Measurements from ENCODE around the gene BCAN.
"Not testable (repeated sequence)": the region's sequence is repeated elsewhere in the genome, so short reads cannot be mapped to it uniquely, and the experiment has no call there.

Gene BCAN

DNA sequence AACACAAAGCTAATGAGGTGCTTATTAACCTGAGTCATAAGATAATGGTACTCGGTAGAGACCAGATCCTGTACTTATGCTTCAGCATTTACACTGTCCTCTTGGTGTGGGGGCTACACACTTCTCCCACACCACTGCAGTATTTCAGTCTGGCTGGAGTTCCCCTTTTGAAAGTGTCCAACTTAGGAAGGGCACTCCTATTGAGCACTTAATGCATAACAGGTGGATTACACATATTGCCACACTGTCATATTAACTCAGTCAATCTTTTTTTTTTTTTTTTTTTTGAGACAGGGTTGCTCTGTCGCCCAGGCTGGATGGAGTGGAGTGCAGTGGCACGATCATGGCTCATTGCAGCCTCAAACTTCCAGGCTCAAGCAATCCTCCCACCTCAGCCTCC lies 42.1 kb upstream of the BCAN start:
- Histone ChIP-seq H3K36me3 (ENCODE audit: control insufficient read depth in 2 of 2, insufficient read depth in 2 of 2, low read length in 2 of 2) (peaks cover 21 to 36% of the 10 kb centered on the region in 2 donors), H3K27ac (ENCODE audit: low read depth in 2 of 2, low read length in 2 of 2) (no peak overlapping the region), H3K4me1 (ENCODE audit: control insufficient read depth in 2 of 2, insufficient read depth in 2 of 2, low read length in 2 of 2) (peaks cover 8% of the 10 kb centered on the region in 2 donors)

DNA sequence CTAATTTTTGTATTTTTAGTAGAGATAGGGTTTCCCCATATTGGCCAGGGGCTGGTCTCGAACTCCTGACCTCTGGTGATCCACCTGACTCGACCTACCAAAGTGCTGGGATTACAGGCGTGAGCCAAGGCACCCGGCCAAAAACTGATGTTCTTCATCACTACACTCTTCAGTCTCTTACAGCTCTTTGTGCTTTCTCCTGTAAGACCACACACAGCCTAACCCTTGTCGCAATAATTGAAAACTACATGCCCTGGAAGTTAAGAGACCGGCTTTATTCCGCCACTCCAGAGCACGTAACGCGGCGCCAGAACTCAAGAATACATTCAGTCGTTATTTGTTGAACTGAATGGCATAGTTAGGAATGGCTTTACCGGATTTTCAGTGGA lies 41.2 kb upstream of the BCAN start:
- Histone ChIP-seq H3K4me1 (ENCODE audit: control insufficient read depth in 2 of 2, insufficient read depth in 2 of 2, low read length in 2 of 2) (peaks cover 8% of the 10 kb centered on the region in 2 donors), H3K9me3 (ENCODE audit: control insufficient read depth in 2 of 2, low read length in 2 of 2) (no peaks in the 10 kb centered on the region), H3K27ac (ENCODE audit: low read depth in 2 of 2, low read length in 2 of 2) (peak overlapping the region in 1 of 2 donors; percentile 74), H3K27me3 (ENCODE audit: control insufficient read depth in 2 of 2, insufficient read depth in 2 of 2, low read length in 2 of 2) (no peaks in the 10 kb centered on the region), H3K4me3 (ENCODE audit: low read length in 2 of 2) (peak overlapping the region; percentile 78 to 99), H3K36me3 (ENCODE audit: control insufficient read depth in 2 of 2, insufficient read depth in 2 of 2, low read length in 2 of 2) (peaks cover 20 to 27% of the 10 kb centered on the region in 2 donors), H3K9ac (ENCODE audit: low read depth in 1 of 2, low read length in 2 of 2) (peak overlapping the region; percentile 72 to 81)

More for the DNA sequence above, 42.1 kb upstream of the BCAN start:
- no peak overlapping the region for H3K4me3 ChIP-seq (ENCODE audit: low read length in 2 of 2)
- no peak overlapping the region for H3K9ac ChIP-seq (ENCODE audit: low read depth in 1 of 2, low read length in 2 of 2)
- H3K27me3 ChIP-seq (ENCODE audit: control insufficient read depth in 2 of 2, insufficient read depth in 2 of 2, low read length in 2 of 2) = no peaks in the 10 kb centered on the region
- no peaks in the 10 kb centered on the region for H3K9me3 ChIP-seq (ENCODE audit: control insufficient read depth in 2 of 2, low read length in 2 of 2)

DNA sequence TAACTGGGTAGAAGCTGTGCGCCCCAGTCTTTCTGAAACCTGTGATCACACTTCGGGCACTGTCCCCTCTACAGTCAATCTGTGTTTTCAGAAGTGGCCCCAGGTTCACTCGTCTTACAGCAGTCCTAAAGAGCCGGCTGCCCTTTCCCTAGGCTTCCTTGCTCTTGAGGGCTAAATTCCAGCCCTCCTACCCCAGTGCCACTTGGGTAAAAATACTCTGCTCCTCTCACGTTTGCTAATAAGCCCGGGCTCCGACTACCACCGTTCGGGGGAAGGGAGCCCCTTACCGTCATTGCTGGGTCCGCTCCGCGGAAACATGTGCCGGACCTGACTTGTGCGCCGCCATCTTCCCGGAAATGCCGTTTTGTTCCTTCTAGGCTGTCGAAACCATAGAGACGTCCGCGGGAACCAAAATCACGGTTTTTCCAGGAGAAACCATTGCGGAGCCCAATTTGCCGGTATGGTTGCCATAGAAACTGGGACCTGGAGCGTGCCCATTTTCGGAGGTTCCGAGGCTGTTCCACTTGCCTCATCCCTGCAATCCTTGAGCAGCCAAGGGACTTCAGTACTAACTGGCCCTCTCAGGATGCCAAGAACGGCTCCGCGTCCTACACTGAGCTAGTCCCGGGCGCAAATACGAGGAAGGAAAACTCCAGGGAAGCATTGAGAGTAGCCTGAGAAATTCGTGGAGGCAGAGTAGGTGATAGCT lies 40.6 kb upstream of the BCAN start, which contains the start of gene GPATCH4:
Gene GPATCH4 (minus strand): TSS at position 358 of the 709 bp plus-strand sequence.
- Histone ChIP-seq H3K9me3 (ENCODE audit: control insufficient read depth in 2 of 2, low read length in 2 of 2) (no peaks in the 10 kb centered on the region), H3K4me3 (ENCODE audit: low read length in 2 of 2) (peak within 1 kb of the TSS; percentile 78 to 99), H3K9ac (ENCODE audit: low read depth in 1 of 2, low read length in 2 of 2) (peak within 1 kb of the TSS; percentile 72 to 81), H3K27ac (ENCODE audit: low read depth in 2 of 2, low read length in 2 of 2) (peak within 1 kb of the TSS; percentile 49 to 74), H3K4me1 (ENCODE audit: control insufficient read depth in 2 of 2, insufficient read depth in 2 of 2, low read length in 2 of 2) (peaks cover 8% of the 10 kb centered on the region in 2 donors), H3K27me3 (ENCODE audit: control insufficient read depth in 2 of 2, insufficient read depth in 2 of 2, low read length in 2 of 2) (no peaks in the 10 kb centered on the region), H3K36me3 (ENCODE audit: control insufficient read depth in 2 of 2, insufficient read depth in 2 of 2, low read length in 2 of 2) (peaks cover 15 to 21% of the 10 kb centered on the region in 2 donors)

DNA sequence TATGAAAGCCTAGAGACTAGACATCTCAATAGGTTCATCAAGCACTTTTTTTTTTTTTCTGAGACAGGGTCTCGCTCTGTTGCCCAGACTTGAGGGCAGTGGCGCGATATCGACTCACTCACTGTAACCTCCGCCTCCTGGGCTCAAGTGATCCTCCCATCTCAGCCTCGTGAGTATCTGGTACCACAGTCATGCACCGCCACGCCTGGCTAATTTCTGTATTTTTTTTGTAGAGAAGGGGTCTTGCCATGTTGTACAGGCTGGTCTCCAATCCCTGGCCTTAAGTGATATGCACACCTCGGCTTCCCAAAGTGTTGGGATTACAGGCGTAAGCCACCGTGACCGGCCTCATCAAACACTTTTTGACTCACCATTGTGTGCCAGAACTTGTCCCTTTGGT lies 40.0 kb upstream of the BCAN start:
- H3K4me3 ChIP-seq (ENCODE audit: low read length in 2 of 2) = peak overlapping the region; percentile 78 to 99
- no peaks in the 10 kb centered on the region for H3K9me3 ChIP-seq (ENCODE audit: control insufficient read depth in 2 of 2, low read length in 2 of 2)
- peaks cover 8% of the 10 kb centered on the region in 2 donors for H3K4me1 ChIP-seq (ENCODE audit: control insufficient read depth in 2 of 2, insufficient read depth in 2 of 2, low read length in 2 of 2)
- peaks cover 15% of the 10 kb centered on the region in 2 donors for H3K36me3 ChIP-seq (ENCODE audit: control insufficient read depth in 2 of 2, insufficient read depth in 2 of 2, low read length in 2 of 2)
- no peaks in the 10 kb centered on the region for H3K27me3 ChIP-seq (ENCODE audit: control insufficient read depth in 2 of 2, insufficient read depth in 2 of 2, low read length in 2 of 2)
- peak overlapping the region; percentile 72 to 81 for H3K9ac ChIP-seq (ENCODE audit: low read depth in 1 of 2, low read length in 2 of 2)
- peak overlapping the region; percentile 49 to 74 for H3K27ac ChIP-seq (ENCODE audit: low read depth in 2 of 2, low read length in 2 of 2)

DNA sequence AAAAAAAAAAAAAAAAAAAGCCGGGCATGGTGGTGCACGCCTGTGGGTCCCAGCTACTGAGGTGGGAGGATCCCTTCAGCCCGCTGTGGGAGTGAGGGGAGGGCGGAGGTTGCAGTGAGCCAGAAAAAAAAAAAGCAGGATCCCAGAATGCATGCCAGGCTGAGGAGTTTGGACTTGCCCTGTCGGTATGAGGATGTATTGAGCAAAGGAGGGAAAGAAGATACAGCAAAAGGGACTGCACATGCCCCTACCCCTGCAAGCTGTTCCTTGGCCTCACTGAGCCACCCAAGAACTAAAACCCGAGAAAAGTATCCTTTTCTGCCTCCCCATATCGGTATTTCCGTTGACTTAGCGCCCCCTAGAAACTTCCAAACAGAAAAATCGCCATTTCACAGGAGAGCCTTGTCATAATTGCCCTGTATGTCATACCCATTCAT lies 39.3 kb upstream of the BCAN start:
- Histone ChIP-seq H3K4me3 (ENCODE audit: low read length in 2 of 2) (peak overlapping the region in 1 of 2 donors; percentile 22), H3K27me3 (ENCODE audit: control insufficient read depth in 2 of 2, insufficient read depth in 2 of 2, low read length in 2 of 2) (no peaks in the 10 kb centered on the region), H3K36me3 (ENCODE audit: control insufficient read depth in 2 of 2, insufficient read depth in 2 of 2, low read length in 2 of 2) (peaks cover 9% of the 10 kb centered on the region in 2 donors), H3K9ac (ENCODE audit: low read depth in 1 of 2, low read length in 2 of 2) (no peak overlapping the region), H3K27ac (ENCODE audit: low read depth in 2 of 2, low read length in 2 of 2) (no peak overlapping the region), H3K4me1 (ENCODE audit: control insufficient read depth in 2 of 2, insufficient read depth in 2 of 2, low read length in 2 of 2) (peaks cover 8% of the 10 kb centered on the region in 2 donors), H3K9me3 (ENCODE audit: control insufficient read depth in 2 of 2, low read length in 2 of 2) (no peaks in the 10 kb centered on the region)

DNA sequence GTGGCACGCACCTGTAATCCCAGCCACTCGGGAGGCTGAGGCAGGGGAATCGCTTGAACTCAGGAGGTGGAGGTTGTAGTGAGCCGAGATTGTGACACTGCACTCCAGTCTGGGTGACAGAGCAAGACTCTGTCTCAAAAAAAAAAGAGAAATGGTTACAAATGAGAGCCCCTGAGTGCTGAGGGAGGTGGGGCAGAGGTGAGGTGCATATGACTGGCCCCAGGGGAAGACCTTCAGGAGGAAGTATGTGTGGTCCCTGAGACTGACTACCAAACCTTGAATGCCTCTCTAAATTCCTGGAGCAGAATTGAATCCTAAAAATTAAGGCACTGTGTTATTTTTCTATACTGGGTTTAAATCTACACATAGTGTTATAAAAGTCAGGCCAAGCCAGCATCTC lies 34.6 kb upstream of the BCAN start:
- not testable (repeated sequence) for H3K27ac ChIP-seq (ENCODE audit: low read depth in 2 of 2, low read length in 2 of 2); H3K9ac ChIP-seq (ENCODE audit: low read depth in 1 of 2, low read length in 2 of 2); H3K4me1 ChIP-seq (ENCODE audit: control insufficient read depth in 2 of 2, insufficient read depth in 2 of 2, low read length in 2 of 2); H3K9me3 ChIP-seq (ENCODE audit: control insufficient read depth in 2 of 2, low read length in 2 of 2); H3K36me3 ChIP-seq (ENCODE audit: control insufficient read depth in 2 of 2, insufficient read depth in 2 of 2, low read length in 2 of 2); H3K4me3 ChIP-seq (ENCODE audit: low read length in 2 of 2); H3K27me3 ChIP-seq (ENCODE audit: control insufficient read depth in 2 of 2, insufficient read depth in 2 of 2, low read length in 2 of 2)

DNA sequence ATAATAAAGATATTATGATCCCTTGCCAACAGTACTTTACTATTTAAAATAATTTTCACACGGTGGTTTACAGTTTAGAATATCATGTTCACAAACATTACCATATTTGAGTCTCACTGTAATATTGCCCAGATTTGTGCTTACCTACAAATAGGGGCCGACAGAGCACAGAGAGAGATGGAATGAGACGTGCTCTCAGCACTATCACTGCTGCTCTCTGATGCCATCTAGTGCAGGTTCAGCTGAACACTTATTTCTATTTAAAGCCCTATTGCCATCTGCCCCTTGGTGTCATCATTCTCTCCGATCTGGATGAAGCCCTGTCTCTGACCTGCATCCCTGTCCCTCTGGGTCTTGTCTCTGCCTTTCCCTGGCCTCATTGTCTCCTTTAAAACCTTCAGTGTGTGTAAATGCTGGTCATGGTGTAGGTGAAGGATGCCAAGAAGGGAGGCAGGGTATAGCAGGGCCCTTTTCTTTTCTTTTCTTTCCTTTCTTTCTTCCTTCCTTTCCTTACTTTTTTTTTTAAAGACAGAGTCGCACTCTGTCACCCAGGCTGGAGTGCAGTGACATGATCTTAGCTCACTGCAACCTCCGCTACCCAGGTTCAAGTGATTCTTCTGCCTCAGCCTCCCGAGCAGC lies 33.8 kb upstream of the BCAN start:
- no peak overlapping the region for H3K9ac ChIP-seq (ENCODE audit: low read depth in 1 of 2, low read length in 2 of 2)
- H3K27ac ChIP-seq (ENCODE audit: low read depth in 2 of 2, low read length in 2 of 2) = no peak overlapping the region
- no peaks in the 10 kb centered on the region for H3K4me1 ChIP-seq (ENCODE audit: control insufficient read depth in 2 of 2, insufficient read depth in 2 of 2, low read length in 2 of 2)
- no peaks in the 10 kb centered on the region for H3K9me3 ChIP-seq (ENCODE audit: control insufficient read depth in 2 of 2, low read length in 2 of 2)
- no peaks in the 10 kb centered on the region for H3K36me3 ChIP-seq (ENCODE audit: control insufficient read depth in 2 of 2, insufficient read depth in 2 of 2, low read length in 2 of 2)
- H3K27me3 ChIP-seq (ENCODE audit: control insufficient read depth in 2 of 2, insufficient read depth in 2 of 2, low read length in 2 of 2) = no peaks in the 10 kb centered on the region
- H3K4me3 ChIP-seq (ENCODE audit: low read length in 2 of 2) = no peak overlapping the region

DNA sequence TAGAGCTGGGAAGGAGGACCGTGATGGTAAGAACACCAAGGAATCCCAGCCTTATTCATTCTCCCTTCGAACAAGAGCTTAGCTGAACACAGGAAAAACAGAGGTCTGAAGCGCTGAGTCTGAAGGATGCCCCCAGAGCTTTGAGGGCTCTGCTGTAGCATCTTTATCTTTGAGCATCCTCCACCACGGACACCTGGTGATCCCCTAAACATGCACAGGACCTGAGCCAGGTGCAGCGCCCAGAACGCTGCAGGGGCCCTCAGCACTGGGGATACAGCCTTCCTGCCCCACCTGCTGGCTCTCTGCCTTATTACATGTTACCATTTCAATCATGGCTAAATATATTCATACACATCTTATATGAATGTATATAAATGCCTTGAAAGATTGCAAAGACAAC lies 32.9 kb upstream of the BCAN start:
- Histone ChIP-seq H3K27me3 (ENCODE audit: control insufficient read depth in 2 of 2, insufficient read depth in 2 of 2, low read length in 2 of 2) (no peaks in the 10 kb centered on the region), H3K9me3 (ENCODE audit: control insufficient read depth in 2 of 2, low read length in 2 of 2) (no peaks in the 10 kb centered on the region), H3K36me3 (ENCODE audit: control insufficient read depth in 2 of 2, insufficient read depth in 2 of 2, low read length in 2 of 2) (no peaks in the 10 kb centered on the region), H3K4me1 (ENCODE audit: control insufficient read depth in 2 of 2, insufficient read depth in 2 of 2, low read length in 2 of 2) (no peaks in the 10 kb centered on the region), H3K4me3 (ENCODE audit: low read length in 2 of 2) (no peak overlapping the region), H3K9ac (ENCODE audit: low read depth in 1 of 2, low read length in 2 of 2) (no peak overlapping the region), H3K27ac (ENCODE audit: low read depth in 2 of 2, low read length in 2 of 2) (no peak overlapping the region)

DNA sequence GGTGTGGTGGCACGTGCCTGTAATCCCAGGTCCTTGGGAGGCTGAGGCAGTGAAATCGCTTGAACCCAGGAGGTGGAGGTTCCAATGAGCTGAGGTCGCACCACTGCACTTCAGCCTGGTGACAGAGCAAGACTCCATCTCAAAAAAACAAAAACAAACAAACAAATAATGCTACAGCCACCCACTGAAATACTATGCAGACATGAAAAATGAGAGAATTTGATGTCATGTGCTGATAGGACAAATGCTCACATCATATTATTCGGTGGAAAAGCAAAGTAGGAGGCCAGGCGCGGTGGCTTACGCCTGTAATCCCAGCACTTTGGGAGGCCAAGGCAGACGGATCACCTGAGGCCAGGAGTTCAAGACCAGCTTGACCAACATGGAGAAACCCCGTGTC lies 31.8 kb upstream of the BCAN start:
- not testable (repeated sequence) for H3K9me3 ChIP-seq (ENCODE audit: control insufficient read depth in 2 of 2, low read length in 2 of 2); H3K27me3 ChIP-seq (ENCODE audit: control insufficient read depth in 2 of 2, insufficient read depth in 2 of 2, low read length in 2 of 2); H3K27ac ChIP-seq (ENCODE audit: low read depth in 2 of 2, low read length in 2 of 2)

DNA sequence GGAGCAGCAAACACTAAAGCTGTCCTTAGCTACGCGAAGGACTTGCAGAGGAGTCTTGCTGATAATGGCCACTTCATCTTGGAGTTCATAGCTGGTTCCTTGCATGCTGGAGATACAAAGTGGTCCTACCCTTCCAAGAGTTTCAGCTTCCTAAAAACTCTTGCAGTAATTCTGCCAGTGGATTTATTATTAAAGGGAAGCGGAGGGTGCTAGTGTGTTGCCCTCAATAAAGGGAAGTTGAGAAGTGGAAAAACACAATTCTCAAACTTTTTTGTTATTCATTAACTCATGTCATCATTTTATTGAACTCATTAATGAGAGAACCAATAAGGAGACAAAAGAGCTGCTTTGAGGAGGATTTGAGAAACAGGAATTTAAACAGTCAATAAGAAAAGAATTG lies 29.3 kb upstream of the BCAN start:
- peaks cover 5 to 6% of the 10 kb centered on the region in 2 donors for H3K27me3 ChIP-seq (ENCODE audit: control insufficient read depth in 2 of 2, insufficient read depth in 2 of 2, low read length in 2 of 2)
- no peaks in the 10 kb centered on the region for H3K36me3 ChIP-seq (ENCODE audit: control insufficient read depth in 2 of 2, insufficient read depth in 2 of 2, low read length in 2 of 2)
- H3K9me3 ChIP-seq (ENCODE audit: control insufficient read depth in 2 of 2, low read length in 2 of 2) = no peaks in the 10 kb centered on the region
- no peaks in the 10 kb centered on the region for H3K4me1 ChIP-seq (ENCODE audit: control insufficient read depth in 2 of 2, insufficient read depth in 2 of 2, low read length in 2 of 2)
- no peak overlapping the region for H3K27ac ChIP-seq (ENCODE audit: low read depth in 2 of 2, low read length in 2 of 2)
- H3K4me3 ChIP-seq (ENCODE audit: low read length in 2 of 2) = no peak overlapping the region
- no peak overlapping the region for H3K9ac ChIP-seq (ENCODE audit: low read depth in 1 of 2, low read length in 2 of 2)

More for the DNA sequence above, 31.8 kb upstream of the BCAN start:
- H3K9ac ChIP-seq (ENCODE audit: low read depth in 1 of 2, low read length in 2 of 2); H3K4me1 ChIP-seq (ENCODE audit: control insufficient read depth in 2 of 2, insufficient read depth in 2 of 2, low read length in 2 of 2); H3K4me3 ChIP-seq (ENCODE audit: low read length in 2 of 2); H3K36me3 ChIP-seq (ENCODE audit: control insufficient read depth in 2 of 2, insufficient read depth in 2 of 2, low read length in 2 of 2): not testable (repeated sequence)
